NCI-H2107 treated with DMSO at 0.1 percent for 48 hours (cell line): ENCODE data around the gene MEGF8.

Experiments used
- DNase-seq: peaks from one replicate; lab custom pipeline; 2025; ENCODE audit not compliant: unreplicated experiment; lab: John Stamatoyannopoulos, UW

MEGF8 gene

GRCh38 chr19:42378225-42379215 is 53.1 kb downstream of the MEGF8 start:
- DNase-seq, result no peak

DNA sequence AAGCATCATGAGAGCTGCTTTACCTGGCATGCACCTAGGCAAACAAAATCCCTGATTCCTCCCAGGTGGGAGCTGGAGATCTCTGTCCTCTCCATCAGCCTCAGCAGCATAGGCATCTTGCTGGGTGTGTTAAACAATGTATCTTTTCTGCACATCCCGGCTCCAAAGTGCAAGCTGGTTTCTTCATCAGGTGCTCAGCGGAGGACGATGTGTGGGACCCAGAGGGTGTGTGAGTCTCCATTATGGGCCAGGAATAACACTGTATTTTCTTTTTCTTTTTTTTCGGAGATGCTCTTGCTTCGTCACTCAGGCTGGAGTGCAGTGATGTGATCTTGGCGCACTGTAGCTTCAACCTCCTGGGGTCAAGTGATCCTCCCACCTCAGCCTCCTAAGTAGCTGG is 54.7 kb downstream of the MEGF8 start:
- no peak for DNase-seq

DNA sequence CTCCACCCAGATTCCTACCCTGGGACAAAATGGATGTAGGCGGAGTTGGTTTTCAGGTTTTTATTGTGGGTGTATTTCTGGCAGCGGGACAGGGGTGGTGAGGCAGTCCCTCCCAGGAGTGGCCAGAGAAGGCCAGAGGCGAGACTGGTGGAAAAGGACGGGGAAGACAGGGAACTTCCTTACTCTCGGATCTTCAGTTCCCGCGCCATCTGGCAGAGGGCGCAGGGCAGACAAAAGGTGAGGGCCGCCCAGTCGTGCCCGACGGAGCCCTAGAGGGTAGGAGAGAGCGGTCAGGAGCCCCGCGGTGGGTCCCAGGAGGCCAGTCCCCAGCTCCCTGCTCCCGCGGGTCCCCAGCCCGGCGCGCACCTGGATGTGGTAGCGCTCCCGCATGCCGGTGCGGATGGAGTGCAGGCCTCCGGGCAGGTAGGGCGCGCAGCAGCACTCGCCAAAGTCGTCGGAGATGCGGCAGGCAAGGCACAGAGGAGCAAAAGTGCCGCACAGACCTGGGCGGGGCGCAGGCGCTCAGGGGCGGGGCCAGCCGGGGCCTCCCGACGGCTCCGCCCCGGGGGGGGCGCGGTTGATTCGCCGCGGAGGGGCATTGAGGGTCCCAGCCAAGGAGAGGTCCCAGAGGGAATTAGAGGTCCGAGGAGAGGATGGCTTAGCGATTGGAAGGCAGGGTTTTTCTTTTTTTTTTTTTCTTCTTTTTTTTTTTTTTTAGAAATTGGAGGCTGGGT is 61.7 kb downstream of the MEGF8 start:
- DNase-seq, result no peak

- no peak for DNase-seq
Measured at GRCh38 chr19:42388851-42389489, 63.5 kb downstream of the MEGF8 start.

DNA sequence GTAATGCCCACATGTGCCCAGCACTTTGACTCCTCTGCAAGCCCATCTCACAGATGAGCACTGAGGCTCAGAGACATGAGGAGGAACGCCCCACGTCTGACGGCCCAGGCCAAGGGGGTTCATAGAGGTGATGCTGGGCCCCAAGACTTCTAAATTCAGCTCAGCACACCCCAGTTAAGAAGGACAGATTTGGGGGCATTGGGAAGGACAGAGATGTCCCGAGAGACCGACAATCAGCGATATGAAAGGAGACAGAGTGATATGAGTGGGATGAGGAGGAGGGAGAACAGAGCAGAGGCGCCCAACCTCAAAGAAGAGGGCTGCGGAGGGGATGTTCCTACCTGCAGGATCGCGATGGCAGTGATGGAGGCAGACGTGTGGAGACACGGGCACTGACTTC is 64.5 kb downstream of the MEGF8 start, which contains the start of gene CNFN:
TSS of gene CNFN (minus strand) at position 399 of the 400 bp plus-strand sequence. CDS start 1,260 bp downstream, outside the sequence.
- DNase-seq, result no peak

GRCh38 chr19:42392165-42392564 is 66.7 kb downstream of the MEGF8 start:
- no peak for DNase-seq

DNA sequence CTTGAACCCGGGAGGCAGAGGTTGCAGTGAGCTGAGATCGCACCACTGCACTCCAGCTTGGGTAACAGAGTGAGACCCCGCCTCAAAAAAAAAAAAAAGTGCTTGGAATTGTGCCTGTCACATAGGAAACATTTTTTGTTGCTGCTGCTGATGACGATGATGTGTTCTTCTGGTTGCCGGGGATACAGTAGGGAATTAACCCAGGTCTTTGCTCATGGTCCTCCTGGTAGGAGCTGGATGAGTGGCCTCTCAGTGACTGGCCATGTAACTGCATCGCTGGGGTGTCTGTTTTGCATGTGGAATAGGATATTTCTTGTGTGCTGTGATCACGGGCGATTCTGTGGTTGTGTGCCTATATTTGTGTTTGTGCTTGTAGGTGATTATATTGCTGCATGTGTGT is 69.3 kb downstream of the MEGF8 start:
- DNase-seq, result no peak

DNA sequence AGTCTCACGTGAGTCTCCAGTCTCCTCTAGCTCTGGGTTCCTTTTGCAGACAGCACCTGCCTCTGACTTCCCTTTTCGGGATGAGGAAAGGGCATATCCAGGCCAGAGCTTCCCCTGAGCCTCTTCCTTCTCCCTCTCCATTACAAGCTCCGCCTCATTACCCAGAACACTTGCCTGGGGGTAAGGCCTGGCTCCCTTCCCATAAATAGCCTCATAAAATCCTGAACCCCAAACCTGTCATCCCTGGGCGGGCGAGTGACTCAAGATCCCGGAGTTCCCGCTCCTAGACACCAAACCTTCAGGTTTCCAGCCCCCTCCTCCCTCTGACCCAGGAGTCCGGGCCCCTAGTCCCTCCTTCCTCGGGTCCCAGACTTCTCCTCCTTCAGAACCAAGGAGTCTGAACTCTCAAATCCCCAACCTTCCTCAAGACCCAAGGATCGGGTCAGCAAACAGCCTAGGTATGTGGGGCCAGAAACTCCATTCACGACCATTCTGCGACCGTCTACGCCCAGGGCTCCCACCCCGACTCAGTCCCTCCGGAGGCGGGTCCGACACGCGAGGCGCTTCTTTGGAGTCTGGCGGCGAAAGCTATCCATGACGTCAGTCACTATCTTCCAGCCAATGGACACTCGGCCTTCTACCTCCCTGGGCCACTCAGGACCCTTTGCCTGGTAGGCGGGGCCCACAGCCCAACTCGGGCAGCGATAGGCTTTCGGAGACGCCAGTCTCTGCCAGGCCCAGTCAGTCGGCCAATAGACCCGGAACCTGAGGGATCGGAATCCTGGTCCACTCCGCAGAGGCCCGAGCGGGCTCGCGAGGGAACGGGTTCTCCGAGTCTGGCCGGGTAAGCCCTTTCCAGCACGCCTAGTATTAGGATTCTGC is 71.2 kb downstream of the MEGF8 start:
- peak; percentile 87 for DNase-seq

DNA sequence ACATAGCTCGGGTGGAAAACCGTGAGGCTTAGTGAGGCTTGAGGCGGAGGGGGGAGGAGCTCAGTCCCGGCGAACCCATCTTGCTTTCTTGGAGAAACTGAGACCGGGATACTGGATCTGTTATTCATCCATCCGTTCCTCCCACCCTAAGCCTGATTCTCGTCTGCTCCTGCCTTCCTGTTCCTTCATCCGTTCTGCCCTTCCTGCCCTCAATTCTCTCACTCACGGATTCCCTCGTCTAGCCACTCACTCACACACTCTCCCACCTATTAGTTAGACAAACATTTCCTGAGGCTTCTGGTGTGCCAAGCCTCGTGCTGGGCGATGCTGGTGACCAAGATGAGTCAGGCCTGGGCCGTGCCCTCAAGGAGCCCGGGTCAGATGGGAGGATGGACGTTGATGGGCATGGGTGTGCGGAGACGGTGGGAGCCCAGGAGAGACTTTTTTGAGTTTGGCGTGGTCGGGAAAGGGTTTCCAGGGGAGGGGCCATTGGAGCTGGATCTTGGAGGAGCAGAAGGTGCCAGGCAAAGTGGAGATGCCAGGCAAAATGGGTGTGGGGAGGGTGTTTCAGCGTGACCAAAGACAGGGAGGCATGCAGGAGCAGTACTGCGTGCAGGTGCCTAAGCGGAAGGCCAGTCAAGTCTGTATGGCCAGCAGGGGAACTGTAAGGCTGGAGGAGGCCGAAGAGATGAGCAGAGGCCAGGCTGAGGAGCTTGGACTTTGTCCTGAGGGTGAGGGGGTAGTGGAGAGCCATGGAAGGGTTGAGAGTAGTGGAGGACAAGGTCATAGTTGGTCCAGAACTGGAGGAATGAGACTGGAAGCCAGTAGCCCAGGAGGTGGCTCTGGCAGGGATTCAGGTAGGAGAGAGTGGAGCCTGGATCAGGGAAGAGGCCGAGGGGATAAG is 72.1 kb downstream of the MEGF8 start:
- no peak for DNase-seq

DNA sequence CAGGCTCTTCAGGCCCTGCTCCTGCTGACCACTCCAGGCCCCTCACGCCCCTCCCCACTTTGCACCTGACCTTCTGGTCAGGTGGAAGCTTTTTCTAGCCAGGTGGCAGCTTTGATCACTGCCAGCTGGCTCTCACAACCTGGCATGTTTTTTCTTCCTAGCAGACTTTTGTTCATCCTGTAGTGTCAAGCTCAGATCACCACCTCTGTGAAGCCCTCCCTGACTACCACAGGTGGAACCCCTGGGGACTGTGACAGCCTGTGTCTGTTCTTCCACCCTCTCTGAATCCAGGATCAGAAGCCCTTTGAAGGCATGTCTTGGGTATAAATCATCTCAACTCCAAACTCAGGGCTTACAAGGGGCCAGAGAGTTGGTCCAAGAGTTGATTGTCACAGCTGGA is 75.0 kb downstream of the MEGF8 start:
- no peak for DNase-seq

DNA sequence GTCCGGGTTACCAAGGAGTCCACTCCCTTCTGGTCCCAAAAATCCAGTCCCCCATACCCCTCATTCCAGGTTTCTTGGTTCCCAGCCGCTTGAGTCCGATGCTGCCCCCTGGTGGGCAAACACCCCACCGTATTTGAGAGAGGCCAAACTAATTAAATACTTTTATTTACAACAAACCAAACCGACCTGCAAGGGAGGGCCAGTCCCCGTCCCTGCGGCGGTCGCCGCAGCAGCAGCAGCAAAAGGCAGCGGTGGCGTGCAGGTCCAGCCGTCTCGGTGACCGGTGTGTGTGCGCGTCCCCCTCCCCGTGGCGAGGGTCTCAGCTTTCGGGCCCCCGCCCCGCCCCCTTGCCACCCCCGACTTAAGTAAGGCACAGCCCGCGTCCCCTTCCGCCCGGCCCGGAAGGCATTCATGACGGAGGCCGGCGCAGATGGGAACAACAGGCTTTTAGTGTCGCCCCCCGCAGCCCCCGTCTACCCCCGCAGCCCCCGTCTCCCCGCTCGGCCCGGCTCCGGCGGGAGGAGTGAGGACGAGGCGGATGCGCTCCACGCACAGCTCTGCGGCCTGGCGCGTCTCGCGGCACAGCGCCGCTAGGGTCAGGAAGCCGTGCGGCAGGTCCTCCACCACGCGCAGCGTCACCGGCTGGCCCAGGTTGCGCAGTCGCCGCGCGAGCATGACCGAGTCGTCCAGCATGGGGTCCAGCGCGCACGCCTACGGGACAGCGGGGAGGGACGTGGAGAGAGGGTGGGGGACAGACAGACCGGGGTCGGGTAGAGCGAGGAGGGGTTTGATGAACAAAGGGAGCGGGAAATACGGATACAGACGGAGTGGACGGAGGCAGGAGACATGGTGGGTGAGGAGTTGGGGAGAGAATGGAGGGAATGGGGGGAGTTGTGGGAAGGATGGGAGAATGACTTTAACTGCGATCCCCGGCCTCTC is 76.2 kb downstream of the MEGF8 start:
- peak; percentile 14 for DNase-seq

DNA sequence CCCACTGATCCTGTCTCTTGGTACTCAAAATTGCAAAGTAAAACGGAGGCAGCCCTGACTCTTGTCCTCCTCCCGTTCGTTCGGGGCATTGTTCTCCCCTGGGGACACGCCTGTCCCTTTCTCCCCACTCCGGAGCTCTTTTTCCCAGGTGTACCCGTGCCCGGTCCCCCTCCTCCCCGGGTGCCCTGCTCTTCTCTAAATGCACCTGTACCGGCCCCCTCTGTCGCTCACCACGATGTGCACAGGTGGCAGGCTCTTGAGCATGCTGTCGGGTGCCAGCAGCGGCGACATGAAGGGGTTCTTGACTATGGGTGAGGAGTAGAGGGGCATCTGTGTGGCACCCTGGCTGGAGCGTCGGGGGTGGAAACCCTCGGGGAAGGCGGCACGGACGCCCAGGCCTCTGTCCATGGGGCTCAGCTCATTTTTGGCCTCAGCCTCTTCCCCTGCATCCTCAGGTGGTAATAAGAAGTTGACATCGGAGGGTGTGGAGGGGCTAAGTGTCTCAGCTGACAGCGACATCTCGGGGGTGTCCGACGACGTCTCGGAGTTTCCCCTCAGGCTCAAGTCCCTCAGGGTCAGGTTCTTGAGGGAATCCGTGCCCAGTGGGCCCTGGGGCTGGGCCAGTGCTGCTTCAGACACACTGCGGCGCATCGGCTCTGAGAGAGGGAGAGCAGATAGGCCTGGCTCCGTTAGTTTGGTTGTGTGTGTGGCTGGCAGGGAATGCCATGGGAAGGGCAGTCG is 77.1 kb downstream of the MEGF8 start:
- DNase-seq, result no peak

DNA sequence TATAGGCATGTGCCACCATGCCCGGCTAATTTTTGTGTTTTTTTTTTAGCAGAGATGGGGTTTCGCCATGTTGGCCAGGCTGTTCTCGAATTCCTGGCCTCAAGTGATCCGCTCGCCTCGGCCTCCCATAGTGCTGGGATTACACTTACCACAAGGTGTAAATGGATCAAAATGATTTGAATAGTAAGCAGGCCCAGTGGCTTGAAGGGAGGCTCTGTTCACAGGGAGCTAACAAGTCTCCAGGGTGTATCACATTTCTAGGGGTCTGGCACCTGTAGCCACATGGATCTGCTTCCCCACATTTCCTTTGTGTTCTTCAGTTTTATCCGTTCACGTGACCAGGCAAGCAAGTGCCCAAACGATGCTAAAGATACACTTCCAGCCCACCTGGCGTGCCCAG is 78.2 kb downstream of the MEGF8 start:
- peak; percentile 95 for DNase-seq

- DNase-seq, result no peak
Measured at GRCh38 chr19:42406111-42406510, 80.7 kb downstream of the MEGF8 start.

GRCh38 chr19:42407085-42407815 is 81.8 kb downstream of the MEGF8 start:
- DNase-seq, result no peak

- no peak for DNase-seq
Measured at GRCh38 chr19:42407816-42408175, 82.4 kb downstream of the MEGF8 start.

- no peak for DNase-seq
Measured at GRCh38 chr19:42409477-42409876, 84.0 kb downstream of the MEGF8 start.
